HCT116 (cell line): Measurements from ENCODE around the gene GPR37. TPM values are rescaled to one million over a fixed set of nuclear protein-coding genes. Genes with fewer than 3 reads are reported as not detected.

ENCODE experiments used
- ATAC-seq: fragments of 200-7000 bp; cut with Tn5 transposase; 2 replicates; pipeline ENCODE4 v1.9.1; 2020; ENCODE audit warnings: mild to moderate bottlenecking, moderate library complexity
- BruUV-seq: library from RNA; stranded (reverse); fragments of 400-500 nt; replicated peaks from 2 replicates; lab custom pipeline; 2021; lab: Mats Ljungman, UMichigan
- CTCF ChIA-PET: fragments of 300-600 bp; sonication (Branson Sonifier 250); formaldehyde crosslinking; loops from one replicate; lab custom pipeline; 2021; ENCODE audit warnings: antibody characterized with exemption; lab: Charles Lee
- POLR2A ChIA-PET: fragments of 300-600, 350-600 bp; sonication (Branson Sonifier 250); formaldehyde crosslinking; loops from one replicate; lab custom pipeline; 2021; ENCODE audit warnings: antibody characterized with exemption; lab: Charles Lee
- RAD21 ChIA-PET, 2 experiments: fragments of 300-600 bp; sonication (Branson Sonifier 250); formaldehyde crosslinking; loops; one replicate each; lab custom pipeline; 2023; ENCODE audit warnings: low total read pairs in 2 of 2; ENCODE audit not compliant: uncharacterized antibody in 2 of 2, unreplicated experiment in 2 of 2, low non-redundant PET in 1 of 2; lab: Charles Lee
- DNase-seq: peaks from one replicate; pipeline ENCODE4 v3.0.0-alpha.2; 2010; ENCODE audit warnings: low read depth, low spot score
- H2AFZ ChIP-seq: fragments of 200-600 bp; shearing (Covaris generic), sonication (generic); 2 replicates; pipeline ENCODE4 v1.6.1; 2017; ENCODE audit warnings: low read depth, mixed run types, mixed read lengths, antibody characterized with exemption, low read length; ENCODE audit not compliant: poor library complexity, severe bottlenecking
- H3K27ac ChIP-seq: 2 replicates; pipeline ENCODE4 v1.5.1; 2012; ENCODE audit warnings: low read depth, low read length
- H3K27me3 ChIP-seq: fragments of 200-600 bp; sonication (generic); 2 replicates; pipeline ENCODE4 v1.6.1; 2016; ENCODE audit warnings: mixed run types, low read length, mixed read lengths; ENCODE audit not compliant: insufficient read depth
- H3K36me3 ChIP-seq, 2 experiments: fragments of 200-500 bp in 1 of 2; fragments of 200-600 bp in 1 of 2; sonication (Bioruptor generic) in 1 of 2; sonication (generic) in 1 of 2; 2 replicates each; pipeline versions ENCODE4 v1.5.1 to v1.6.1; 2014 to 2016; ENCODE audit warnings: low read length in 2 of 2, inconsistent platforms in 1 of 2, mixed read lengths in 1 of 2, mixed run types in 1 of 2; ENCODE audit not compliant: insufficient read depth in 2 of 2, control insufficient read depth in 1 of 2
- H3K4me1 ChIP-seq, 2 experiments: fragments of 200-600 bp in 1 of 2; sonication (generic) in 1 of 2; 2 replicates each; pipeline versions ENCODE4 v1.5.1 to v1.6.1; 2012 to 2017; ENCODE audit warnings: low read length in 2 of 2, inconsistent platforms in 1 of 2, mild to moderate bottlenecking in 1 of 2, mixed read lengths in 1 of 2, mixed run types in 1 of 2, moderate library complexity in 1 of 2; ENCODE audit not compliant: insufficient read depth in 2 of 2, control insufficient read depth in 1 of 2
- H3K4me2 ChIP-seq: fragments of 200-600 bp; sonication (generic); 2 replicates; pipeline ENCODE4 v1.6.1; 2017; ENCODE audit warnings: mixed run types, low read length, mixed read lengths
- H3K4me3 ChIP-seq, 2 experiments: fragments of 200-600 bp in 1 of 2; sonication (generic) in 1 of 2; replicated peaks in 1 of 2; 2 replicates each; pipeline ENCODE4 v1.5.1; 2011 to 2016; ENCODE audit warnings: low read length in 2 of 2, control low read depth in 1 of 2, low read depth in 1 of 2, mild to moderate bottlenecking in 1 of 2, mixed read lengths in 1 of 2, mixed run types in 1 of 2
- H3K79me2 ChIP-seq: fragments of 200-600 bp; sonication (generic); 2 replicates; pipeline ENCODE4 v1.6.1; 2017; ENCODE audit warnings: mild to moderate bottlenecking, mixed run types, low read length, moderate library complexity, mixed read lengths; ENCODE audit not compliant: insufficient read depth
- H3K9ac ChIP-seq: fragments of 200-600 bp; sonication (generic); 2 replicates; pipeline ENCODE4 v1.6.1; 2016; ENCODE audit warnings: low read length, mixed read lengths
- H3K9me2 ChIP-seq: fragments of 200-600 bp; sonication (generic), shearing (Covaris generic); 2 replicates; pipeline ENCODE4 v1.6.1; 2017; ENCODE audit warnings: mixed run types, mild to moderate bottlenecking, moderate library complexity; ENCODE audit not compliant: insufficient read depth
- H3K9me3 ChIP-seq, 2 experiments: fragments of 200-500 bp in 1 of 2; fragments of 200-600 bp in 1 of 2; sonication (Bioruptor generic) in 1 of 2; sonication (generic) in 1 of 2; 2 replicates each; pipeline ENCODE4 v1.6.1; 2014 to 2017; ENCODE audit warnings: low read length in 2 of 2, mixed read lengths in 2 of 2, inconsistent platforms in 1 of 2, low read depth in 1 of 2, mild to moderate bottlenecking in 1 of 2, mixed run types in 1 of 2, moderate library complexity in 1 of 2; ENCODE audit not compliant: control insufficient read depth in 1 of 2, insufficient read depth in 1 of 2
- H4K20me1 ChIP-seq: fragments of 200-600 bp; sonication (generic), shearing (Covaris generic); 2 replicates; pipeline ENCODE4 v1.6.1; 2017; ENCODE audit warnings: mixed run types, mild to moderate bottlenecking, moderate library complexity; ENCODE audit not compliant: insufficient read depth
- CBX3 ChIP-seq: IDR thresholded peaks from 2 replicates; pipeline ENCODE4 v1.6.1; 2012; ENCODE audit warnings: low read depth
- ELF1 ChIP-seq: IDR thresholded peaks from 2 replicates; pipeline ENCODE4 v1.6.1; 2012; ENCODE audit warnings: low read depth, borderline replicate concordance
- EZH2 ChIP-seq: fragments of 200-600 bp; sonication (generic); IDR thresholded peaks from 2 replicates; pipeline ENCODE4 v1.6.1; 2017; ENCODE audit warnings: antibody characterized with exemption, mixed run types
- JUND ChIP-seq: IDR thresholded peaks from 2 replicates; pipeline ENCODE4 v1.6.1; 2012
- MAX ChIP-seq: IDR thresholded peaks from 2 replicates; pipeline ENCODE4 v1.6.1; 2012
- POLR2A ChIP-seq: IDR thresholded peaks from 2 replicates; pipeline ENCODE4 v1.7.0; 2011; ENCODE audit warnings: borderline replicate concordance; ENCODE audit not compliant: insufficient read depth, insufficient read length; ENCODE audit errors: extremely low read depth
- RAD21 ChIP-seq: IDR thresholded peaks from 2 replicates; pipeline ENCODE4 v1.6.1; 2012; ENCODE audit warnings: low read depth, mild to moderate bottlenecking
- SP1 ChIP-seq: IDR thresholded peaks from 2 replicates; pipeline ENCODE4 v1.6.1; 2012; ENCODE audit warnings: low read depth
- SRF ChIP-seq: IDR thresholded peaks from 2 replicates; pipeline ENCODE4 v1.6.1; 2012; ENCODE audit warnings: low read depth
- ZBTB33 ChIP-seq: IDR thresholded peaks from 2 replicates; pipeline ENCODE4 v1.6.1; 2011; ENCODE audit warnings: mild to moderate bottlenecking, low read length, moderate library complexity; ENCODE audit not compliant: insufficient replicate concordance; ENCODE audit errors: extremely low read depth
- ZNF274 ChIP-seq: fragments of 200-500 bp; sonication (Bioruptor generic); IDR thresholded peaks from 2 replicates; pipeline ENCODE4 v1.6.1; 2014; ENCODE audit warnings: mild to moderate bottlenecking, low read depth, low read length, inconsistent platforms
- intact Hi-C: fragments of 100-400 bp; cut with micrococcal nuclease; formaldehyde crosslinking; loops from 2 replicates; pipeline ENCODE4 v1.10.0; 2022
- total RNA-seq: library from RNA; stranded (reverse); gene quantifications from one replicate; pipeline ENCODE4 v1.2.1, GENCODE V29; 2021; ENCODE audit not compliant: unreplicated experiment

Gene GPR37
- total RNA-seq, 1 experiment from 2014 or later: 2.2 TPM

- ChIA-PET CTCF (no interaction called here), RAD21 (no interaction called here), POLR2A (no interaction called here)
- ATAC-seq: no peak
- Histone ChIP-seq H3K9ac (no peak overlapping the region), H2AFZ (no peak overlapping the region), H3K4me2 (no peak overlapping the region), H3K4me3 (no peak overlapping the region), H3K27me3 (no peaks in the 10 kb centered on the region), H3K36me3 (no peaks in the 10 kb centered on the region), H3K9me2 (no peaks in the 10 kb centered on the region), H3K79me2 (no peaks in the 10 kb centered on the region), H3K9me3 (no peaks in the 10 kb centered on the region)
- no peak for DNase-seq
- no TSS peak for BruUV-seq
- intact Hi-C loops: no loop called here
- TF ChIP-seq MAX (no peak), ZBTB33 (no peak), ZNF274 (no peak), ELF1 (no peak), SP1 (no peak), SRF (no peak), RAD21 (no peak), CBX3 (no peak), POLR2A (no peak), JUND (no peak), EZH2 (no peak)
- TF ChIP-seq, all 23 proteins: peak for 0
- no peak overlapping the region for H3K27ac ChIP-seq
- H4K20me1 ChIP-seq: no peaks in the 10 kb centered on the region
- no peaks in the 10 kb centered on the region for H3K4me1 ChIP-seq
Measured at GRCh38 chr7:124738639-124739038, 27.0 kb downstream of the GPR37 start.
